ENCODE results near the gene TOX3. TPM values are rescaled to one million over a fixed set of nuclear protein-coding genes. Genes with fewer than 3 reads are reported as not detected.

The TOX3 gene
- total and polyA plus RNA-seq, 2 of the 13 experiments (the other 11 are each of a cell fraction or from before 2014, with no cell fraction given) = 14.5 to 98.6 TPM

GRCh38 chr16:52451971-52452421 lies 94.9 kb downstream of the TOX3 start (continued):
- TF ChIP-seq ZNF800 (CRISPR knock-in tag; IDR thresholded peaks at IDR 0.05) (no peak), PHF20 (CRISPR knock-in tag; IDR thresholded peaks at IDR 0.05) (no peak), ZNF136 (CRISPR knock-in tag; IDR thresholded peaks at IDR 0.05; ENCODE audit: low read depth) (no peak), ZNF362 (CRISPR knock-in tag; IDR thresholded peaks at IDR 0.05; ENCODE audit: borderline replicate concordance) (0 out of 2 replicates have a peak, but pooled peaks have one; percentile 56), HHEX (CRISPR knock-in tag; IDR thresholded peaks at IDR 0.05) (no peak), HNF4A (CRISPR knock-in tag; IDR thresholded peaks at IDR 0.05) (peak; percentile 72), MTA3 (CRISPR knock-in tag; IDR thresholded peaks at IDR 0.05) (no peak), ZNF354B (CRISPR knock-in tag; IDR thresholded peaks at IDR 0.05) (no peak), PRPF4 (IDR thresholded peaks at IDR 0.05; ENCODE audit: low read depth, low read length, poor library complexity, severe bottlenecking) (no peak), TEAD2 (CRISPR knock-in tag; IDR thresholded peaks at IDR 0.05) (no peak), TRAFD1 (CRISPR knock-in tag; IDR thresholded peaks at IDR 0.05; ENCODE audit: borderline replicate concordance) (no peak), FOXA1 (IDR thresholded peaks at IDR 0.05) (no peak), FOXA1 (CRISPR knock-in tag; IDR thresholded peaks at IDR 0.05) (peak; percentile 76), ZEB1 (IDR thresholded peaks at IDR 0.05; ENCODE audit: insufficient replicate concordance, low read depth) (no peak), NKX3-1 (CRISPR knock-in tag; IDR thresholded peaks at IDR 0.05) (no peak), DBP (CRISPR knock-in tag; IDR thresholded peaks at IDR 0.05; ENCODE audit: not compliant biosample characterization) (no peak), TERF1 (CRISPR knock-in tag; IDR thresholded peaks at IDR 0.05) (no peak), FOXK1 (CRISPR knock-in tag; IDR thresholded peaks at IDR 0.05; ENCODE audit: borderline replicate concordance, low read depth) (no peak), YEATS2 (CRISPR knock-in tag; IDR thresholded peaks at IDR 0.05; ENCODE audit: borderline replicate concordance) (no peak), ZMYM3 (CRISPR knock-in tag; IDR thresholded peaks at IDR 0.05) (peak; percentile 32; the same call in 1 of the 2 replicates), TFE3 (CRISPR knock-in tag; IDR thresholded peaks at IDR 0.05) (0 out of 2 replicates have a peak, but pooled peaks have one; percentile 63), ZNF546 (CRISPR knock-in tag; conservative IDR thresholded peaks at IDR 0.05) (no peak), CREB1 (IDR thresholded peaks at IDR 0.05) (no peak), CREB1 (CRISPR knock-in tag; IDR thresholded peaks at IDR 0.05) (peak; percentile 53; the same call in 1 of the 2 replicates)
